ENCODE results near the gene KCNMB2. TPM values are rescaled to one million over a fixed set of nuclear protein-coding genes. Genes with fewer than 3 reads are reported as not detected.

Gene KCNMB2
- polyA plus RNA-seq, 1 of the 3 experiments (the other 2 are of a cell fraction): not detected

DNA sequence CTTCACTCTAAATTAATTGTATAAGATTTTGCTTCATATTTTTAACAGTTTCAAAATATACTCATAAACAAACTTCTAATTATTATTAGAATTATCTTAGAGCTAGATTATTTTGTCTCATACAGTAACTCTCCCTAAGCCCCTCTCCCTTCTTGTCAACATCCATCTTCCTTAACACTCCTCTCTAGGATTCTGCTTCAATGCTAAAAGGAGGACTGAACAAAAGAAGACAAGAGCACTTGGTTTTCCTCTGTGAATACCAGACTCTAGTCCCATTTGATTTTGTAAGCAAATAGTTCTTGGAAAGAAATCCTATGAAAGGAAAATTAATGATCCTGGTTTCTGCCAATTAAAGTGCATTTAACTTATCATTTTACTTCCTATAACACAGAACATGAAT, 91.8 kb downstream of the KCNMB2 start:
- Histone ChIP-seq H3K4me2 (no peak overlapping the region), H3K36me3 (replicated peaks in 1 of 2; ENCODE audit: control insufficient read depth in 1 of 2, insufficient read depth in 2 of 2, low read length in 1 of 2) (no peaks in the 10 kb centered on the region), H2AFZ (ENCODE audit: low read depth) (no peak overlapping the region), H4K20me1 (ENCODE audit: insufficient read depth) (no peaks in the 10 kb centered on the region), H3K4me1 (ENCODE audit: control insufficient read depth in 1 of 2, insufficient read depth in 2 of 2, low read depth in 1 of 2, low read length in 1 of 2) (no peaks in the 10 kb centered on the region; a peak in 1 of 4 replicates), H3K9ac (no peak overlapping the region), H3K27me3 (ENCODE audit: insufficient read depth) (no peaks in the 10 kb centered on the region), H3K4me3 (ENCODE audit: low read depth in 2 of 2, low read length in 1 of 2) (no peak overlapping the region), H3K79me2 (ENCODE audit: insufficient read depth) (no peaks in the 10 kb centered on the region), H3F3A (replicated peaks; ENCODE audit: insufficient read depth) (no peaks in the 10 kb centered on the region), H3K27ac (ENCODE audit: low read depth in 2 of 2, low read length in 1 of 2) (no peak overlapping the region), H3K9me2 (no peaks in the 10 kb centered on the region), H3K9me3 (no peaks in the 10 kb centered on the region)
- CTCF ChIA-PET: no interaction called here
- TF ChIP-seq, protein P1, sequence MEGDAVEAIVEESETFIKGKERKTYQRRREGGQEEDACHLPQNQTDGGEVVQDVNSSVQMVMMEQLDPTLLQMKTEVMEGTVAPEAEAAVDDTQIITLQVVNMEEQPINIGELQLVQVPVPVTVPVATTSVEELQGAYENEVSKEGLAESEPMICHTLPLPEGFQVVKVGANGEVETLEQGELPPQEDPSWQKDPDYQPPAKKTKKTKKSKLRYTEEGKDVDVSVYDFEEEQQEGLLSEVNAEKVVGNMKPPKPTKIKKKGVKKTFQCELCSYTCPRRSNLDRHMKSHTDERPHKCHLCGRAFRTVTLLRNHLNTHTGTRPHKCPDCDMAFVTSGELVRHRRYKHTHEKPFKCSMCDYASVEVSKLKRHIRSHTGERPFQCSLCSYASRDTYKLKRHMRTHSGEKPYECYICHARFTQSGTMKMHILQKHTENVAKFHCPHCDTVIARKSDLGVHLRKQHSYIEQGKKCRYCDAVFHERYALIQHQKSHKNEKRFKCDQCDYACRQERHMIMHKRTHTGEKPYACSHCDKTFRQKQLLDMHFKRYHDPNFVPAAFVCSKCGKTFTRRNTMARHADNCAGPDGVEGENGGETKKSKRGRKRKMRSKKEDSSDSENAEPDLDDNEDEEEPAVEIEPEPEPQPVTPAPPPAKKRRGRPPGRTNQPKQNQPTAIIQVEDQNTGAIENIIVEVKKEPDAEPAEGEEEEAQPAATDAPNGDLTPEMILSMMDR (IDR thresholded peaks at IDR 0.05): no peak
- TF ChIP-seq MEF2A (IDR thresholded peaks at IDR 0.05; ENCODE audit: borderline replicate concordance, low read depth): no peak
- TF ChIP-seq, protein P2, sequence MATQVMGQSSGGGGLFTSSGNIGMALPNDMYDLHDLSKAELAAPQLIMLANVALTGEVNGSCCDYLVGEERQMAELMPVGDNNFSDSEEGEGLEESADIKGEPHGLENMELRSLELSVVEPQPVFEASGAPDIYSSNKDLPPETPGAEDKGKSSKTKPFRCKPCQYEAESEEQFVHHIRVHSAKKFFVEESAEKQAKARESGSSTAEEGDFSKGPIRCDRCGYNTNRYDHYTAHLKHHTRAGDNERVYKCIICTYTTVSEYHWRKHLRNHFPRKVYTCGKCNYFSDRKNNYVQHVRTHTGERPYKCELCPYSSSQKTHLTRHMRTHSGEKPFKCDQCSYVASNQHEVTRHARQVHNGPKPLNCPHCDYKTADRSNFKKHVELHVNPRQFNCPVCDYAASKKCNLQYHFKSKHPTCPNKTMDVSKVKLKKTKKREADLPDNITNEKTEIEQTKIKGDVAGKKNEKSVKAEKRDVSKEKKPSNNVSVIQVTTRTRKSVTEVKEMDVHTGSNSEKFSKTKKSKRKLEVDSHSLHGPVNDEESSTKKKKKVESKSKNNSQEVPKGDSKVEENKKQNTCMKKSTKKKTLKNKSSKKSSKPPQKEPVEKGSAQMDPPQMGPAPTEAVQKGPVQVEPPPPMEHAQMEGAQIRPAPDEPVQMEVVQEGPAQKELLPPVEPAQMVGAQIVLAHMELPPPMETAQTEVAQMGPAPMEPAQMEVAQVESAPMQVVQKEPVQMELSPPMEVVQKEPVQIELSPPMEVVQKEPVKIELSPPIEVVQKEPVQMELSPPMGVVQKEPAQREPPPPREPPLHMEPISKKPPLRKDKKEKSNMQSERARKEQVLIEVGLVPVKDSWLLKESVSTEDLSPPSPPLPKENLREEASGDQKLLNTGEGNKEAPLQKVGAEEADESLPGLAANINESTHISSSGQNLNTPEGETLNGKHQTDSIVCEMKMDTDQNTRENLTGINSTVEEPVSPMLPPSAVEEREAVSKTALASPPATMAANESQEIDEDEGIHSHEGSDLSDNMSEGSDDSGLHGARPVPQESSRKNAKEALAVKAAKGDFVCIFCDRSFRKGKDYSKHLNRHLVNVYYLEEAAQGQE (IDR thresholded peaks at IDR 0.05; ENCODE audit: low read depth, low read length): no peak
- no peak for TF ChIP-seq FOXM1 (IDR thresholded peaks at IDR 0.05; ENCODE audit: low read depth)
- TF ChIP-seq NRF1 (IDR thresholded peaks at IDR 0.05; ENCODE audit: low read depth, low read length): no peak
- DNase-seq: no peak
- POLR2A ChIA-PET: no interaction called here

GRCh38 chr3:178629430-178630178, 93.4 kb downstream of the KCNMB2 start:
- Histone ChIP-seq H4K20me1 (ENCODE audit: insufficient read depth) (no peaks in the 10 kb centered on the region), H2AFZ (ENCODE audit: low read depth) (no peak overlapping the region), H3K27me3 (ENCODE audit: insufficient read depth) (no peaks in the 10 kb centered on the region), H3K9ac (no peak overlapping the region), H3K36me3 (replicated peaks in 1 of 2; ENCODE audit: control insufficient read depth in 1 of 2, insufficient read depth in 2 of 2, low read length in 1 of 2) (no peaks in the 10 kb centered on the region), H3K4me1 (ENCODE audit: control insufficient read depth in 1 of 2, insufficient read depth in 2 of 2, low read depth in 1 of 2, low read length in 1 of 2) (no peaks in the 10 kb centered on the region; a peak in 1 of 4 replicates), H3F3A (replicated peaks; ENCODE audit: insufficient read depth) (no peaks in the 10 kb centered on the region), H3K27ac (ENCODE audit: low read depth in 2 of 2, low read length in 1 of 2) (no peak overlapping the region), H3K4me3 (ENCODE audit: low read depth in 2 of 2, low read length in 1 of 2) (no peak overlapping the region), H3K79me2 (ENCODE audit: insufficient read depth) (no peaks in the 10 kb centered on the region), H3K4me2 (no peak overlapping the region), H3K9me2 (no peaks in the 10 kb centered on the region), H3K9me3 (no peaks in the 10 kb centered on the region)
- no peak for DNase-seq
- 18% methylated on average over 2 of the region's 2 CpGs for WGBS (ENCODE audit: low lambda C conversion rate)
- ChIA-PET POLR2A (no interaction called here), CTCF (interaction anchor here (0.8 kb wide), 1 partner anchor 29 kb away, joined by 3 read pairs; no protein-coding TSS in a partner anchor)
- TF ChIP-seq, protein P1 (IDR thresholded peaks at IDR 0.05): no peak
- TF ChIP-seq YY1 (IDR thresholded peaks at IDR 0.05; ENCODE audit: low read depth) (no peak), TCF12 (IDR thresholded peaks at IDR 0.05) (no peak), SIN3A (IDR thresholded peaks at IDR 0.05; ENCODE audit: borderline replicate concordance, low read depth, low read length) (no peak), TEAD4 (IDR thresholded peaks at IDR 0.05; ENCODE audit: borderline replicate concordance, insufficient read depth) (no peak), CHD2 (IDR thresholded peaks at IDR 0.05; ENCODE audit: low read length, partially characterized antibody) (no peak), MXI1 (IDR thresholded peaks at IDR 0.05; ENCODE audit: low read depth, low read length) (no peak)

All from SK-N-SH (cell line).